ENCODE measurements around the gene TTC33.

GRCh38 chr5:40619421-40619820 lies 136.3 kb downstream of the TTC33 start:
- TF ChIP-seq CTCF (IDR thresholded peaks at IDR 0.05; ENCODE audit: poor library complexity, severe bottlenecking) (no peak), EP300 (conservative IDR thresholded peaks at IDR 0.05; ENCODE audit: poor library complexity, severe bottlenecking) (no peak), REST (IDR thresholded peaks at IDR 0.05; ENCODE audit: borderline replicate concordance) (no peak), EZH2 (IDR thresholded peaks at IDR 0.05; ENCODE audit: borderline replicate concordance, insufficient read depth, low read length, poor library complexity, severe bottlenecking) (no peak), RAD21 (conservative IDR thresholded peaks at IDR 0.05) (no peak)

Data from neural cell (in vitro differentiated cells).